ELR (cell line): ENCODE measurements around the gene PLCD3.
"Not testable (repeated sequence)": the region's sequence is repeated elsewhere in the genome, so short reads cannot be mapped to it uniquely, and the experiment has no call there.

Experiments used
- DNase-seq: peaks from one replicate; pipeline ENCODE4 v3.0.0-alpha.2; 2015; ENCODE audit warnings: low read depth

PLCD3 gene

GRCh38 chr17:45135192-45135977 lies 3.1 kb upstream of the PLCD3 start, which contains the start of gene ACBD4:
Gene ACBD4 (plus strand): TSS chr17:45135687. CDS start chr17:45136145, 458 bp downstream.
- peak; percentile 100 for DNase-seq

GRCh38 chr17:45132572-45133463 lies 503 bp upstream of the PLCD3 start:
- DNase-seq = peak; percentile 91

GRCh38 chr17:45131616-45132319 lies 547 bp downstream of the PLCD3 start:
- peak; percentile 59 for DNase-seq

- no peak for DNase-seq
Observed at GRCh38 chr17:45130681-45131615, 1.4 kb downstream of the PLCD3 start.

- peak; percentile 64 for DNase-seq
Observed at GRCh38 chr17:45129940-45130680, 2.2 kb downstream of the PLCD3 start.

GRCh38 chr17:45129426-45129939 lies 2.8 kb downstream of the PLCD3 start:
- DNase-seq = no peak

GRCh38 chr17:45128989-45129388 lies 3.3 kb downstream of the PLCD3 start:
- DNase-seq = no peak

- DNase-seq = no peak
Observed at GRCh38 chr17:45128331-45128730, 4.0 kb downstream of the PLCD3 start.

GRCh38 chr17:45127548-45128300 lies 4.6 kb downstream of the PLCD3 start:
- peak; percentile 61 for DNase-seq

- no peak for DNase-seq
Observed at GRCh38 chr17:45127207-45127547, 5.1 kb downstream of the PLCD3 start.

- DNase-seq = no peak
Observed at GRCh38 chr17:45125509-45125908, 6.8 kb downstream of the PLCD3 start.

GRCh38 chr17:45124797-45125122 lies 7.6 kb downstream of the PLCD3 start:
- not testable (repeated sequence) for DNase-seq

- peak; percentile 95 for DNase-seq
Observed at GRCh38 chr17:45123930-45124796, 8.2 kb downstream of the PLCD3 start.

GRCh38 chr17:45123076-45123770 lies 9.1 kb downstream of the PLCD3 start:
- DNase-seq = no peak

GRCh38 chr17:45121055-45121454 lies 11.3 kb downstream of the PLCD3 start:
- no peak for DNase-seq

- no peak for DNase-seq
Observed at GRCh38 chr17:45120558-45120957, 11.8 kb downstream of the PLCD3 start.

- DNase-seq = no peak
Observed at GRCh38 chr17:45119964-45120363, 12.4 kb downstream of the PLCD3 start.

GRCh38 chr17:45118691-45119090 lies 13.6 kb downstream of the PLCD3 start:
- no peak for DNase-seq
